GM12865 (cell line): Measurements from ENCODE around the gene CREB5.

Source experiments
- DNase-seq: peaks from one replicate; pipeline ENCODE4 v3.0.0; 2010; ENCODE audit warnings: low read depth
- H3K4me3 ChIP-seq: 2 replicates; pipeline ENCODE4 v1.5.1; 2011; ENCODE audit warnings: mild to moderate bottlenecking, low read depth, low read length, control low read depth
- TF ChIP-seq, protein P1 (sequence below): IDR thresholded peaks from 2 replicates; pipeline ENCODE4 v1.5.1; 2011; ENCODE audit warnings: low read length, control low read depth, low read depth, inconsistent platforms; ENCODE audit not compliant: insufficient read depth; ENCODE audit errors: missing control alignments

Gene CREB5

DNA sequence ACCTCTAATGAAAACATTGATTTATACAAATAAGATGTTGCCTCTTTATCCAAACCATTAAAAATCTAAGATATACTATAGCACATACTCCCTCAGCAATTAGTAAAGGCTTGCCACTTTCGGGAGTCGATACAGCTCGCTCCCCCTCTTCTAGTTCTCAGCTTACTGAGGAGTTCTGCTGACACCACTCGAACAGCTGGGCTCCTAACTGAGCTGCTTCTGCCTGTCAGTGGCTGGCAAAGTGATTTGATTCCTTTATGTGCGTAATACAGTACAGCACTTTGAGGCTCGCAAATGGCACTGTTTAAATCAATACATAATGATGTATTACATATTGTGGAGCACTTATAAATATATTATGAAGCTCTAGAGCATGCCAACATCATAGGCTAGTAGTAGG is 241.8 kb downstream of the CREB5 start:
- no peak for DNase-seq
- TF ChIP-seq, protein P1, sequence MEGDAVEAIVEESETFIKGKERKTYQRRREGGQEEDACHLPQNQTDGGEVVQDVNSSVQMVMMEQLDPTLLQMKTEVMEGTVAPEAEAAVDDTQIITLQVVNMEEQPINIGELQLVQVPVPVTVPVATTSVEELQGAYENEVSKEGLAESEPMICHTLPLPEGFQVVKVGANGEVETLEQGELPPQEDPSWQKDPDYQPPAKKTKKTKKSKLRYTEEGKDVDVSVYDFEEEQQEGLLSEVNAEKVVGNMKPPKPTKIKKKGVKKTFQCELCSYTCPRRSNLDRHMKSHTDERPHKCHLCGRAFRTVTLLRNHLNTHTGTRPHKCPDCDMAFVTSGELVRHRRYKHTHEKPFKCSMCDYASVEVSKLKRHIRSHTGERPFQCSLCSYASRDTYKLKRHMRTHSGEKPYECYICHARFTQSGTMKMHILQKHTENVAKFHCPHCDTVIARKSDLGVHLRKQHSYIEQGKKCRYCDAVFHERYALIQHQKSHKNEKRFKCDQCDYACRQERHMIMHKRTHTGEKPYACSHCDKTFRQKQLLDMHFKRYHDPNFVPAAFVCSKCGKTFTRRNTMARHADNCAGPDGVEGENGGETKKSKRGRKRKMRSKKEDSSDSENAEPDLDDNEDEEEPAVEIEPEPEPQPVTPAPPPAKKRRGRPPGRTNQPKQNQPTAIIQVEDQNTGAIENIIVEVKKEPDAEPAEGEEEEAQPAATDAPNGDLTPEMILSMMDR = no peak
- H3K4me3 ChIP-seq = no peak overlapping the region

DNA sequence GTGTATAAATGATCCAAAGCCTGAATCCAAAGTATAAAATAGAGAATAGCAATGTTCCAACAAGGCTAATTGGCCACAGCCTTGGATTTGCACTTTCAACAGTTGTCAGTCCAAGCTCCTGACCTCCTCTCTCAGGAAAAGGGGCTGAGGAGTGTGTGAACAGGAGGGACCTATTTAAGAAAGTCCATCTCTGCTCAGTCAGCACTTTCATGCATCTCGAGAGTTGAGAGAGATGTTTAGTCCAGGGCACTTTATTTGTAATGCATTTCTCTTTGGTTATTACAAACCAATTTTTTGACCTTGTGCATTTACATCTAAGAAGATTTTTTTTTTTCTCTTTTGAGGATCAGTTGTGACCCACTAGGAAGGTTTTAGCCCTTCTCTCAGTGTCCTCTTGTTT is 244.2 kb downstream of the CREB5 start:
- TF ChIP-seq, protein P1 = no peak
- DNase-seq = no peak
- H3K4me3 ChIP-seq = no peak overlapping the region

DNA sequence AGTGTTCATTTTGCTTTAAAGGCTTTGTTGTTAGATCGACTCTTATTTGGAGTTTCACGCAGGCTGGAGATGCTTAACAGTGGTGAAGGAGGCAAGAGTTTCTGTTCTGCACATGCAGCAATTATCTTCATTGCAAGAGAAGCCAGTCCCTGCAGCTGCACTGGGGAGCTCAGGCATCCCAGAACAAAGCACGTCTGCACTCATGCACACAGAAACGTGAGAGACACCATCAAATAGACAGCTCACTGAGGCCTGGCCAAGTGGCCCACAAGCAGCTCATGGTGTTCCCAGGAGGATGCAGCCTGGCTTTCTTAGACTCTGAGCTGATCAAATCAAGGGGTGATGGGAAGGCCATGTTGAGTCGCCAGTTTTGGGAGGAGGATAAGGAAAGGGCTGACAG is 246.1 kb downstream of the CREB5 start:
- DNase-seq = no peak

DNA sequence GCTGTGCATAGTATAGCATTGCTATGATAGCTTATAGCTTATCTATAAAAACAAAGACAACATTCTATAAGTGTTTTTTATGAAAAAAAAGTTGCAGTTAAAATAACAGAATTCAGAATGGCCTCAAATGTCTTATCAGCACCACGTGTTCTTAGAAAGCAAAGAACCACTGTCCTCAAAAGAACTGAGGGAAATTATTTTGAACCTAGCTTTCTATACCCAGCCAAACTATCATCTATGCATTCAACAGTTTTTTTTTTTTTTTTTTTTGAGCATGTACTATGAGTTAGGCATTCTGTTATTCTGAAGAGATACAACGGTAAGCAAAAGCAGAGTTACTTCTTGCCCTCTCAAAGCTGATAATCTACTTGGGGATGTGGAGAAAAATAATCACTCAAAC is 247.8 kb downstream of the CREB5 start:
- H3K4me3 ChIP-seq = no peak overlapping the region
- TF ChIP-seq, protein P1 = no peak
- DNase-seq = no peak

More for the DNA sequence above, 246.1 kb downstream of the CREB5 start:
- TF ChIP-seq, protein P1 = no peak
- H3K4me3 ChIP-seq = no peak overlapping the region

DNA sequence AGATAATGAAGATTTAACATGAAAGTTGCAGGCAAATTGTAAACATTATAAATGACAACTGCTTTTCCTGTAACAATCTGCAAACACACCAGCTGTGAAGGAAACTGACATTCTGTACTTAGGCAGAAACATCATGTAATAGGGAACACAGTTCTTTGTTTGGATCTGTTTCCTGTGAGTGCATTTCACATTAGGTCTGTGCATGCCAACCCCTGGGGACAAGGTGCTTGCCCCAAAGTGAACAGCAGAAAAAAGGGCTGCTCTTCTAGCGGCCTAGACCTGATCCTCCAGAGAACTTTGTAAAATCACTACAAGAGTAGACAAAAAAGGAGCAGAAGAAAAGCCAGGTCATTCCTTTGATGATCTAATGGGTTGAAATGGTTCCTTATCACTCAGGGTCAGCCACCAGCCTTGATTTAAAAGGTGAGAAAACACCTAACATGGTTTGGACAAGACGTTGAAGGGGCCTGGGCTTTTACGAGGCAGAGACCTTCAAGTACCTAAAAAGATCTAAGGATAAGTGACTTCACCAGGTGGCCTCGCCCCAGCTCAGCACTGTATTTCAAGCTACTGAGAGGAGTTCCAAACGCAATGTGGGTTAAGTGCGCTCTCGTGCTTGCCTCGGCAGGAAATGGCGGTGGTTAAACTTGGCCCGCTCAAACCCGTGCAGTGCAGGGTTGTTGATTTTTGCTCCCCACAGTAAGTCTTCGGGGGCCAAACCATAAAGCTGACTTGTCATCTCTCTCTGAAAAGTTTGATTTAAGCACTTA is 249.7 kb downstream of the CREB5 start:
- TF ChIP-seq, protein P1 = no peak
- DNase-seq = peak; percentile 22
- no peak overlapping the region for H3K4me3 ChIP-seq

DNA sequence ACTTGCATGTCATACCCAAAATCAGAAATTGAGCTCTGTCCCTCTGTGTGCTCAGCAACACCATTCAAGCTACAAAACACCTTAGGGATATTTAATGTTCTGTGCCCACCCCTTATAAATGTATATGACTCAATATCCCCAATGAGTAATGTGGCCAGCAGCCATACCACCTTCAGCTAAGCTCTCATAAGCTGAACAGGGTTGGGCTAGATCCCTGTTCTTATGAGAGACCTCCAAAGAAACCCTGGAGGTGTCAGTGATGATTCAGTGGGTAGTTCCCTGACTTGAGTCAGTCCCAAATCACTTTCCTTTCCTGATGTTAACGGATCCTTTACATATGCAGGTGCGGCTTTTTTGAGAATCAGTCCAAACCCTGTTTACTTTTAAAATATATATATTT is 253.8 kb downstream of the CREB5 start:
- no peak for DNase-seq
- no peak overlapping the region for H3K4me3 ChIP-seq
- TF ChIP-seq, protein P1 = no peak

DNA sequence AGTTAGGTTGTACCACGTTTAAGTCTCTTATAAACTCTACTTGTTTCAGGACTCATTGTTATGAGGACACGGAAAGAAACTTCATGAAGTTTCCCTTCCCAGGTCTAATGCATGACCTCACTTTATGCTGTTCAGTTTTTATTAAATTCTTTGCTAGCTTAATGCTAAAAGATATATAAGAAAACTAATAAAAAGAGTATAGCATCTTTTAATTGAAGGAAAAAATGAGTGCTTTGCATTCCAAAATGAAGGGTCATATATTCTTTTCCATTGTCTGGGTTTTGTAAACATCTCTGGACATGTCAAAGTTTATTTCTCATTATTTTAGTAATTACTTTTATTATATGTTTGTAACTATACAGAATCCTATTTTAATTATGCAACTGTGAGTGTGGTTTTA is 255.8 kb downstream of the CREB5 start:
- TF ChIP-seq, protein P1 = no peak
- no peak for DNase-seq
- H3K4me3 ChIP-seq = no peak overlapping the region
